ENCODE measurements around the gene NEURL1. TPM values are rescaled to one million over a fixed set of nuclear protein-coding genes. Genes with fewer than 3 reads are reported as not detected.
"Not testable (repeated sequence)": the region's sequence is repeated elsewhere in the genome, so short reads cannot be mapped to it uniquely, and the experiment has no call there.

Gene NEURL1
- total RNA-seq, 2 donors from 2014 or later = 0.12 TPM; not detected in 1

DNA sequence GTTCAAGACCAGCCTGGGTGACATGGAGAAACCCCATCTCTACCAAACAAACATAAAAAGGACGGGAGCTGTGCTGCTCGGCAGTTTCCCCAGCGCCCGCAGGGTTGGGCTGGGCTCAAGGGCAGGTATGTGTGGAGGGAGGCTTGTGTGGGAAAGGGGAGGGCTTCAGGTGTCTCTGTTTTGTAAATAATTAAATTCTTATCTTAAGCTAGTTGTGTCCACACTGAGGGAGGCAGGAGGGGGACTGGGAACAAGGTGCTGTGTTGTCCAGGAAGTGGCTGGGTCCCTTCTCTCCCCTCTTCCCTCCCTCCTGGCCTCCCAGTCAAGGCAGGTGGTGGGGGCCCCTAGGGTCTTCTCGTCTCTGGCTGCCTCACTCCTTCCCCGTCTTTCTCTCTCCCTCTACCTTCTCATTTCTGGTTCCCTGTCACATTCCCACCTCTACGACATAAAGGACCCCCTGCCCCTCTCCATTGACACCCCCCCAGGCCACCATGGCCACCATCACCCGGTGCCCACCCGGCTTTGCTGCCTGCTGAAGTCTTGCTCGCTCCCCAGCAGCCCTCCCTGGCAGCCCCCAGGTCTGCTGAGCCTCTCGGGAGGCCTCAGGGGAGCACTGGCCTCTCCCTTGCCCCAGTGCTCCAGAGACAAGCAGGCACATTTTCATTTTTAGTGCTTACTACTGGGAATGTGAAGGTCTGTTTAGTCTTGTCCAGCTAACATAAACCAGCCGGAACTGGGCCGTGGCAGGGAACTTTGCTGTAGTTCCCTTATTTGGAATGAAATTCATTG lies 19.3 kb downstream of the NEURL1 start:
- no peak for DNase-seq (ENCODE audit: low spot score)
- no peaks in the 10 kb centered on the region for H3K4me1 ChIP-seq
- no peaks in the 10 kb centered on the region for H3K27me3 ChIP-seq
- no peak overlapping the region for H3K27ac ChIP-seq
- no peak overlapping the region for H3K4me3 ChIP-seq
- no peaks in the 10 kb centered on the region for H3K9me3 ChIP-seq
- H3K36me3 ChIP-seq = no peaks in the 10 kb centered on the region
- TF ChIP-seq, protein P1, sequence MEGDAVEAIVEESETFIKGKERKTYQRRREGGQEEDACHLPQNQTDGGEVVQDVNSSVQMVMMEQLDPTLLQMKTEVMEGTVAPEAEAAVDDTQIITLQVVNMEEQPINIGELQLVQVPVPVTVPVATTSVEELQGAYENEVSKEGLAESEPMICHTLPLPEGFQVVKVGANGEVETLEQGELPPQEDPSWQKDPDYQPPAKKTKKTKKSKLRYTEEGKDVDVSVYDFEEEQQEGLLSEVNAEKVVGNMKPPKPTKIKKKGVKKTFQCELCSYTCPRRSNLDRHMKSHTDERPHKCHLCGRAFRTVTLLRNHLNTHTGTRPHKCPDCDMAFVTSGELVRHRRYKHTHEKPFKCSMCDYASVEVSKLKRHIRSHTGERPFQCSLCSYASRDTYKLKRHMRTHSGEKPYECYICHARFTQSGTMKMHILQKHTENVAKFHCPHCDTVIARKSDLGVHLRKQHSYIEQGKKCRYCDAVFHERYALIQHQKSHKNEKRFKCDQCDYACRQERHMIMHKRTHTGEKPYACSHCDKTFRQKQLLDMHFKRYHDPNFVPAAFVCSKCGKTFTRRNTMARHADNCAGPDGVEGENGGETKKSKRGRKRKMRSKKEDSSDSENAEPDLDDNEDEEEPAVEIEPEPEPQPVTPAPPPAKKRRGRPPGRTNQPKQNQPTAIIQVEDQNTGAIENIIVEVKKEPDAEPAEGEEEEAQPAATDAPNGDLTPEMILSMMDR (IDR thresholded peaks at IDR 0.05) = no peak

DNA sequence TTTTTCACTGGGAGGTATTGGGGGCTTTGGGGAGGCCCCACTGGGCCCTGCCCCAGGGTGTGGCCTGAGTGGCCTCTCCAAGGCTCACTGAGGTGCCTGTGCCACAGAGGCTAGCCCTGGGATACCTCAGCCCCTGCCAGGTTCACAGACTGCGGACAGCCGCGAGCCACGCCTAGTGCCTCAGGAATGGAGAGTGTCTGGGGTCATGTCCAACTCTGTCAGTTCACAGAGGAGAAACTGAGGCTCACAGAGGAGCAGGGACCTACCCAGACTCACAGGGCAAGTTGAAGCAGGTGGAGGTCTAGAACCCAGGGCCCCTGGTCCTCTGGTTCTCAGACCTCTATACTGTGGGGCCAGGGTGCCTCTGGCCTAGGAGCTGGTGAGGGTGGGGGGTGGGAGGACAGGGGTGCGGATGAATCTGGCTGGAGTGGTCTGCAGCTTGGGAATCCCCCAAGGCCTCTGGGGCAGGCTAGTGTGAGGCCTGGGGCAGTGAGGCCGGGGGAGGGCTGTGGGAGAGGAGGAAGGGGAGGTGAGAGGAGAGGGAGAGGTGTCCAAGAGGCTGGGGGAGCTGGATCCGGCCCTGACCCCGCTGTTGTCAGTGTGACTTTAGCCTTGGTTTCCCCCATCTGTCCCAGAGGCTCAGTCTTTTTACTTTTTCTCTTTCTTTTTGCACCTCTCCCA lies 20.0 kb downstream of the NEURL1 start:
- no peak for DNase-seq (ENCODE audit: low spot score)
- TF ChIP-seq, protein P1 (IDR thresholded peaks at IDR 0.05) = no peak
- H3K9me3 ChIP-seq = no peaks in the 10 kb centered on the region
- no peak overlapping the region for H3K4me3 ChIP-seq
- H3K4me1 ChIP-seq = no peaks in the 10 kb centered on the region
- H3K36me3 ChIP-seq = no peaks in the 10 kb centered on the region
- H3K27ac ChIP-seq = no peak overlapping the region
- H3K27me3 ChIP-seq = no peaks in the 10 kb centered on the region

DNA sequence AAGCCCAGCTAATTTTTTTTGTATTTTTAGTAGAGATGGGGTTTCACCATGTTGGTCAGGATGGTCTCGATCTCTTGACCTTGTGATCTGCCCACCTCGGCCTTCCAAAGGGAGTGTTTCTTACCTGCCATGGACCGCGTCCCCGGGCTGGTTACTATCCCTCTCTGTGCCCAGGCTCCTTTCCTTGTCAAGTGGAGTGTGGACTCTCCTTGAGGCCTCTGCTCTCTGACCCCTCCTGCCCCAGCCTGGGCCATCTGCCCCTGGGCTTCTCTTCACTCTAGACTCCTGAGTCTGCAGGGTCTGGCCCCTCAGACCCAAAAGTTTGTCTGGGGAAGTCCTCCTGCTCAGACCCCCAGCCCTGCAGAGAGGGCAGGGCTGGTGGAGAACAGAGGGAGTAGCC lies 20.7 kb downstream of the NEURL1 start:
- Histone ChIP-seq H3K9me3 (no peaks in the 10 kb centered on the region), H3K27me3 (no peaks in the 10 kb centered on the region), H3K4me3 (no peak overlapping the region), H3K4me1 (no peaks in the 10 kb centered on the region), H3K36me3 (no peaks in the 10 kb centered on the region), H3K27ac (no peak overlapping the region)
- TF ChIP-seq, protein P1 (IDR thresholded peaks at IDR 0.05) = no peak
- no peak for DNase-seq (ENCODE audit: low spot score)

DNA sequence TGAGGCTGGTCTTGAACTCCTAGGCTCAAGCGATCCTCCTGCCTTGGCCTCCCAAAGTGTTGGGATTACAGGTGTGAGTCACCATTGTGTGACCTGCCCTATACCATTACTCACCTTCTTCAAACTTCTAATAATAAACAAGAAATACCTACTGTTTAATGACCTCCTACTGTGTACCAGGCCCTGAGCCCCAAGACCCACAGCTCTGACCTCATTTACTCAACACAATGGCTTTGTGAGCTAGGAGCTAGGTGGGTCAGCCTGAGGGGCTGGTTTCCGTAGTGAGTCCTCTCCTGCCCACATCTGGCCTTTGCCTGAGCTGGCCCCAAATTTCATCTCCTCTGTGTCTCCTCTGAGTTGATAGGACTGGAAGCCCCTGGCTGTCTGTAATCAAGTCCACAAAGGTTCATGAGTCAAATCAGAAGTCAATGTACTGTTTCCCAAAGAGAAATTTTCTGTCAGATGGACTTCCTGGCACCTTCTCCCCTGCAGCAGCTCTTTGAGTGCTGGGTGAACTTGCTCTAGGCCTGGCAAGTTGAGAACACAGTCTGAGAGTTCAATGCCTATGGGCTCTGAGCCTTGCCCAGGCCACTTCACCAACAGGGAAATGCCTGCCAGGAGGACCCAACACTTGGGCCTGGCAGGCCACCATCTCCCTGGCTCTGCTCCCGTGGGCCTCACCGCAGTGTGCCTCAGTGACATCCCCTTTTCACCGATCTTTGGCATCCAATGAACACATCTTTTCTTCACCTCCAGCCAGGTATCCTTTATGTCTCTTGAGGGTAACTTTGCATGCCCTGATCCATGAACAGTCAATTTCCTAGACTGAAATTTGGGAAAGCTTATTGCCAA lies 24.0 kb downstream of the NEURL1 start:
- Histone ChIP-seq H3K4me3 (no peak overlapping the region), H3K9me3 (no peaks in the 10 kb centered on the region)
- no peak for DNase-seq (ENCODE audit: low spot score)

DNA sequence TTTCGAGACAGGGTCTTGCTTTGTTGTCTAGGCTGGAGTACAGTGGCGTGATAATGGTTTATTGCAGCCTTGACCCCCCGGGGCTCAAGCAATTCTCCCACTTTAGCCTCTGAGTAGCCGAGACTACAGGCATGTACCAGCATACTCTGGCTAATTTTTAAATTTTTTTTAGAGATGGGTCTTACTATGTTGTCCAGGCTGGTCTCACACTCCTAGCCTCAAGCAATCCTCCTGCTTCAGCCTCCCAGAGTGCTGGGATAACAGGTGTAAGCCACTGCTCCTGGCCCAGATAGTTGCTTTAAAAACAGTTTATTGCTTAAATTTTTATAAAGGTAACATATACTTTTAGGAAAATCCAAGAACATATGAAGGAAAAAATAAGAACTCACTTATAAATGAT lies 26.3 kb downstream of the NEURL1 start:
- Histone ChIP-seq H3K27me3 (no peaks in the 10 kb centered on the region), H3K27ac (no peak overlapping the region), H3K4me1 (no peaks in the 10 kb centered on the region), H3K4me3 (no peak overlapping the region), H3K36me3 (no peaks in the 10 kb centered on the region), H3K9me3 (no peaks in the 10 kb centered on the region)
- TF ChIP-seq, protein P1 (IDR thresholded peaks at IDR 0.05) = no peak
- DNase-seq (ENCODE audit: low spot score) = no peak

More for the DNA sequence above, 24.0 kb downstream of the NEURL1 start:
- Histone ChIP-seq H3K36me3 (no peaks in the 10 kb centered on the region), H3K27me3 (no peaks in the 10 kb centered on the region), H3K4me1 (no peaks in the 10 kb centered on the region), H3K27ac (no peak overlapping the region)
- TF ChIP-seq, protein P1 (IDR thresholded peaks at IDR 0.05) = no peak

DNA sequence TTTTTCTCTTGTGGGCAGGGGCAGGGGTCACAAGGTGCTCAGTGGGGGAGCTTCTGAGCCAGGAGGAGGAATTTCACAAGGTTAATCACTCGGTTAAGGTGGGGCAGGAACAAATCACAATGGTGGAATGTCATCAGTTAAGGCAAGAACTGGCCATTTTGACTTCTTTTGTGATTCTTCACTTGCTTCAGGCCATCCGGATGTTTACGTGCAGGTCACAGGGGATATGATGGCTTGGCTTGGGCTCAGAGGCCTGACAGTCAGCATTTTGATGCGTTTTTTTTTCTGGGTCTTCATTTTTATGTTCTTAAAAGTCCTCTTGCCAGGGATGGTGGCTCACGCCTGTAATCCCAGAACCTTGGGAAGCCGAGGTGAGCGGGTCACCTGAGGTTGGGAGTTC lies 28.5 kb downstream of the NEURL1 start:
- not testable (repeated sequence) for H3K27me3 ChIP-seq; H3K4me1 ChIP-seq; H3K9me3 ChIP-seq; DNase-seq (ENCODE audit: low spot score); H3K27ac ChIP-seq; H3K4me3 ChIP-seq; H3K36me3 ChIP-seq

Data from right atrium auricular region (tissue), 2 donors.